ENCODE results near the gene LACC1. TPM values are rescaled to one million over a fixed set of nuclear protein-coding genes. Genes with fewer than 3 reads are reported as not detected.

LACC1 gene
- total and polyA plus RNA-seq, 7 donors = 3.3 to 21.7 (median 9.1) TPM

DNA sequence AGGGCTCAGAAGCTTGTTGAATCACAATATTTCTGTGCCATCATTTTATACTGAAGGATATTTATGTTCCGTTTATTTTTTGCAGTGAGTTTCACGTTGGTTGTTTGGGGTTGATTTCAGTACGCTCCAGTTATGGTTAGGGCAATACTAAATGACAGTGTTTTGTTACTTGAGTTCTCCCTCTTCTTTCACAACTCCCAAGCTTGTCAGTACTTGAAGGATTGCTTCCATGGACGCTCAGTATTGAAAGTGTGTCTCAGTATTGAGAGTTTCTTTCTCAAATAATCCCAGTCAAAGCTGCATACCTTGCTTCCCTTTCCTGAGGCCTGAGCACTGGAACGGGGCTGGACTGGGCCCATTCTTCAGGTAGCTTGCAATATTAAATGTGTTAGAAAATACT is 38.9 kb downstream of the LACC1 start:
- no peak overlapping the region for H3K27ac ChIP-seq
- H3K27me3 ChIP-seq = no peaks in the 10 kb centered on the region
- DNase-seq = no peak
- TF ChIP-seq, protein P1, sequence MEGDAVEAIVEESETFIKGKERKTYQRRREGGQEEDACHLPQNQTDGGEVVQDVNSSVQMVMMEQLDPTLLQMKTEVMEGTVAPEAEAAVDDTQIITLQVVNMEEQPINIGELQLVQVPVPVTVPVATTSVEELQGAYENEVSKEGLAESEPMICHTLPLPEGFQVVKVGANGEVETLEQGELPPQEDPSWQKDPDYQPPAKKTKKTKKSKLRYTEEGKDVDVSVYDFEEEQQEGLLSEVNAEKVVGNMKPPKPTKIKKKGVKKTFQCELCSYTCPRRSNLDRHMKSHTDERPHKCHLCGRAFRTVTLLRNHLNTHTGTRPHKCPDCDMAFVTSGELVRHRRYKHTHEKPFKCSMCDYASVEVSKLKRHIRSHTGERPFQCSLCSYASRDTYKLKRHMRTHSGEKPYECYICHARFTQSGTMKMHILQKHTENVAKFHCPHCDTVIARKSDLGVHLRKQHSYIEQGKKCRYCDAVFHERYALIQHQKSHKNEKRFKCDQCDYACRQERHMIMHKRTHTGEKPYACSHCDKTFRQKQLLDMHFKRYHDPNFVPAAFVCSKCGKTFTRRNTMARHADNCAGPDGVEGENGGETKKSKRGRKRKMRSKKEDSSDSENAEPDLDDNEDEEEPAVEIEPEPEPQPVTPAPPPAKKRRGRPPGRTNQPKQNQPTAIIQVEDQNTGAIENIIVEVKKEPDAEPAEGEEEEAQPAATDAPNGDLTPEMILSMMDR (IDR thresholded peaks at IDR 0.05) = no peak
- no peak for TF ChIP-seq EP300 (IDR thresholded peaks at IDR 0.05)
- no peak for TF ChIP-seq POLR2AphosphoS5 (IDR thresholded peaks at IDR 0.05)
- TF ChIP-seq POLR2A (IDR thresholded peaks at IDR 0.05) = no peak
- no peaks in the 10 kb centered on the region for H3K36me3 ChIP-seq
- intact Hi-C loops (cut with DNase I) = no loop called here
- no peaks in the 10 kb centered on the region for H3K4me1 ChIP-seq
- no peaks in the 10 kb centered on the region for H3K9me3 ChIP-seq
- 81 to 82% methylated on average over 5 of the region's 5 CpGs for WGBS, 2 donors
- no peak overlapping the region for H3K4me3 ChIP-seq

DNA sequence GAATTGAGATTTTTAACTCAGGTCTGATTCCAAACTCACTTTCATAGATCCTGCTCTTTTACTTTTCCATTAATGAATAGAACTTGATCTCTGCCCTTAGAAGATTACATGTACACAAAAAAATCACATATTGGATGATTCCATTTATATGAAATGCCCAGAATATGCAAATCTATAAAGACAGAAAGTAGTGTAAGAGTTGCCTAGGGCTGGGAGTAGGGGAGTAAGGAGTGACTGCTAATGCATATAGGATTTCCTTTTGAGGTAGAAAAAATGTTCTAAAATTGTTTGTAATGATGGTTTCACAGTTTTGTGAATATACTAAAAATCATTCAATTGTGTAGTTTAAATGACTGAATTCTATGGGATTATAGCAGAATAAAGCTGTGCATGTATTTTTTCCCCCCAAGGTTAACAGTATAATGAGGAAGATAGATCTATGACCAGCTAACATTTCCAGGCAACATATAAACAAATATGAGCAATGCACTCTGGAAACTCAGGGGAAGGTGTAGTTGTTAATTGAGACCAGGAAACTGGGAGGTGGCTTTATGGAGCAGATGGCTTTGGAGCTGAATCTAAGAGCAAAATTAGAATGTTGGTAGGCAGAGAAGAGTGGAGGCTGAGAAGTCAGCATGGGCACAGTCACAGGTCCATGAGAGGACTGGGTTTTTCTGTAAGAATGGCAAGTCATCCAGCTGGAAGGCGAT is 41.4 kb downstream of the LACC1 start:
- 98 to 100% methylated on average over 1 of the region's 1 CpG for WGBS, 2 donors
- TF ChIP-seq, protein P1 (IDR thresholded peaks at IDR 0.05) = no peak
- TF ChIP-seq POLR2A (IDR thresholded peaks at IDR 0.05) (no peak), POLR2AphosphoS5 (IDR thresholded peaks at IDR 0.05) (no peak), EP300 (IDR thresholded peaks at IDR 0.05) (no peak)
- DNase-seq = no peak
- Histone ChIP-seq H3K36me3 (no peaks in the 10 kb centered on the region), H3K27me3 (no peaks in the 10 kb centered on the region), H3K4me1 (no peaks in the 10 kb centered on the region), H3K9me3 (no peaks in the 10 kb centered on the region), H3K27ac (no peak overlapping the region), H3K4me3 (no peak overlapping the region)
- intact Hi-C loops (cut with DNase I) = no loop called here

DNA sequence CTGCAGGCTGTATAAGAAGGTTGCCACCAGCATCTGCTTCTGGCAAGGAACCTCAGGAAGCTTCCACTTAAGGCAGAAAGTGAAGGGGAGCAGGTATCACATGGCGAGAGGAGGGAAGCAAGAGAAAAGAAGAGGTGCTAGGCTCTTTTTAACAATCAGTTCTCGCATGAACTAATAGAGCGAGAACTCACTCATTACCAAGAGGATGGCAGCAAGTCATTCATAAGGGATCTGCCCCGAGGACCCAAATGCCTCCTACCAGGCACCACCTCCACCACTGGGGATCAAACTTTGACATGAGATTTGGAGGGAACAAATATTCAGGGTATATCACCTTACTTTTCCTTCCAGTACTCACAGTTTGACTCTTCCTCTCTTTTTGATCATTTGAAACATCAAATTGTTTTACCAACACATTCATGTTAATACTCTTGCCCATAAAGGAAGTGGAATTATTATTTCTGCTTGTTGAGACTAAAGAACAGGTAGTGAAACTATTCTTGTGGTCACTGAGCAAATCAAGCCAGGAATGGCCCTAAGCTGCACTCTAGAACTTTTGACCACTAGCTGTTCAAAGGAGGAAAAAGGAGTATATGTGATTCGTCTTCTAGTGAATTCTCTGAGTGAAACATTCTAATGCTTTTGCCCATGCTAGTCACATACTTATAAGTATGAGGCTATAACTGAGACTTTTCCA is 45.0 kb downstream of the LACC1 start:
- no peak for TF ChIP-seq EP300 (IDR thresholded peaks at IDR 0.05)
- TF ChIP-seq, protein P1 (IDR thresholded peaks at IDR 0.05) = no peak
- no peak for TF ChIP-seq POLR2A (IDR thresholded peaks at IDR 0.05)
- no peak for TF ChIP-seq POLR2AphosphoS5 (IDR thresholded peaks at IDR 0.05)
- 79 to 94% methylated on average over 5 of the region's 5 CpGs for WGBS, 2 donors
- no peak overlapping the region for H3K4me3 ChIP-seq
- H3K4me1 ChIP-seq = no peaks in the 10 kb centered on the region
- no peaks in the 10 kb centered on the region for H3K36me3 ChIP-seq
- H3K27me3 ChIP-seq = no peaks in the 10 kb centered on the region
- no peak for DNase-seq
- no peaks in the 10 kb centered on the region for H3K9me3 ChIP-seq
- H3K27ac ChIP-seq = no peak overlapping the region
- intact Hi-C loops (cut with DNase I) = no loop called here

DNA sequence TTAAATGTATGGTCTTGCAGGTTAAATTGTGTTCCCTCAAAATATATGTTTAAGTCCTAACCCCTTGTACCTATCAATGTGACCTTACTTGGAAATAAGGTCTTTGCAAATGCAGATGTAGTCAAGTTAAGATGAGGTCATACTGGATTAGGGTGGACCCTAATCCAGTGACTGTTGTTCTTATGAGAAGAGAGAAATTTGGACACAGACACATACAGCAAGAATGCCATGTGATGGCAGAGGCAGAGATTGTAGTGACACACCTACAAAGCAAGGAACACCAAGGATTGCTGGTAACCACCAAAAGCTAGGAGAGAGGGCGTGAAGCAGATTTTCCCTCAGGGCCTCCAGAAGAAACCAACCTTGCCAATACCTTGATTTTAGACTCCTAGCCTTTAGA is 50.2 kb downstream of the LACC1 start:
- H3K27me3 ChIP-seq = no peaks in the 10 kb centered on the region
- no peaks in the 10 kb centered on the region for H3K36me3 ChIP-seq
- 93 to 98% methylated on average over 1 of the region's 1 CpG for WGBS, 2 donors
- DNase-seq = no peak
- no peak for TF ChIP-seq POLR2A (IDR thresholded peaks at IDR 0.05)
- intact Hi-C loops (cut with DNase I) = no loop called here
- no peaks in the 10 kb centered on the region for H3K9me3 ChIP-seq
- no peak overlapping the region for H3K4me3 ChIP-seq
- no peak overlapping the region for H3K27ac ChIP-seq
- H3K4me1 ChIP-seq = no peaks in the 10 kb centered on the region

DNA sequence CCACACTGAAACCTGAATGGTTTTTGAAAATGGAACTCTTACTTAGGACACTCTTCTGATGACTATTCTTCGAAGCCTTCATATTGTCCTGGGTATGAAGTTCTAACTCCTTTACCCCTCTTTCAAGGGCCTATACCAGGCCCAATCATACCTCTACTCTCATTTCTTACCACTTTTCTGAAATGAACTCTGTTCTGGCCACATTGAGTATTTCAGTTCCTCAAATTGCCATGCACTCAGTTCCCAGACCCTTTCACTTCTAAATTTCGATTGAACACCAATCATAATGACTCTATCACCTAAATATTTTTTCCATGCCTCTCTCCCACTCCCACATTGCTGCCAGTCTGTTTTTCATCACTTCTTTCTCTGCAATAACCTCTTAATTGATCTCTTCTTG is 53.7 kb downstream of the LACC1 start:
- H3K4me3 ChIP-seq = no peak overlapping the region
- H3K36me3 ChIP-seq = no peaks in the 10 kb centered on the region
- H3K27ac ChIP-seq = no peak overlapping the region
- no peaks in the 10 kb centered on the region for H3K9me3 ChIP-seq
- H3K27me3 ChIP-seq = no peaks in the 10 kb centered on the region
- TF ChIP-seq, protein P1 (IDR thresholded peaks at IDR 0.05) = no peak
- TF ChIP-seq EP300 (IDR thresholded peaks at IDR 0.05) (no peak), POLR2A (IDR thresholded peaks at IDR 0.05) (no peak), POLR2AphosphoS5 (IDR thresholded peaks at IDR 0.05) (no peak)
- intact Hi-C loops (cut with DNase I) = no loop called here
- H3K4me1 ChIP-seq = peaks cover 0 to 20% (median 7%) of the 10 kb centered on the region in 4 donors
- no peak for DNase-seq
- WGBS, 2 donors = 75 to 84% methylated on average over 2 of the region's 2 CpGs

Measured in sigmoid colon (tissue), 7 donors.